Activated naive CD8-positive, alpha-beta T cell treated with anti-CD3 and anti-CD28 coated beads, Interleukin-2, amount 50 U/mL, for 24 hours (primary cell): Measurements from ENCODE around the gene GKN1.
"Not testable (repeated sequence)": the region's sequence is repeated elsewhere in the genome, so short reads cannot be mapped to it uniquely, and the experiment has no call there.

Source experiments
- ATAC-seq: fragments of 150-1000 bp; cut with Tn5 transposase; one replicate; pipeline ENCODE4 v1.10.0; 2021
- DNase-seq: peaks from one replicate; pipeline ENCODE4 v3.0.0; 2021
- H3K27ac Mint-ChIP-seq: one replicate; pipeline ENCODE4 v1.8.0; 2021; ENCODE audit warnings: mild to moderate bottlenecking, mixed read lengths
- H3K27me3 Mint-ChIP-seq: one replicate; pipeline ENCODE4 v1.8.0; 2021; ENCODE audit warnings: mixed read lengths
- H3K36me3 Mint-ChIP-seq: one replicate; pipeline ENCODE4 v1.8.0; 2021; ENCODE audit warnings: low read depth, mixed read lengths
- H3K4me1 Mint-ChIP-seq: one replicate; pipeline ENCODE4 v1.8.0; 2021; ENCODE audit warnings: mixed read lengths
- H3K4me3 Mint-ChIP-seq: one replicate; pipeline ENCODE4 v1.8.0; 2021; ENCODE audit warnings: mild to moderate bottlenecking, moderate library complexity, mixed read lengths
- H3K9me3 Mint-ChIP-seq: one replicate; pipeline ENCODE4 v1.8.0; 2021; ENCODE audit warnings: mixed read lengths

The GKN1 gene

DNA sequence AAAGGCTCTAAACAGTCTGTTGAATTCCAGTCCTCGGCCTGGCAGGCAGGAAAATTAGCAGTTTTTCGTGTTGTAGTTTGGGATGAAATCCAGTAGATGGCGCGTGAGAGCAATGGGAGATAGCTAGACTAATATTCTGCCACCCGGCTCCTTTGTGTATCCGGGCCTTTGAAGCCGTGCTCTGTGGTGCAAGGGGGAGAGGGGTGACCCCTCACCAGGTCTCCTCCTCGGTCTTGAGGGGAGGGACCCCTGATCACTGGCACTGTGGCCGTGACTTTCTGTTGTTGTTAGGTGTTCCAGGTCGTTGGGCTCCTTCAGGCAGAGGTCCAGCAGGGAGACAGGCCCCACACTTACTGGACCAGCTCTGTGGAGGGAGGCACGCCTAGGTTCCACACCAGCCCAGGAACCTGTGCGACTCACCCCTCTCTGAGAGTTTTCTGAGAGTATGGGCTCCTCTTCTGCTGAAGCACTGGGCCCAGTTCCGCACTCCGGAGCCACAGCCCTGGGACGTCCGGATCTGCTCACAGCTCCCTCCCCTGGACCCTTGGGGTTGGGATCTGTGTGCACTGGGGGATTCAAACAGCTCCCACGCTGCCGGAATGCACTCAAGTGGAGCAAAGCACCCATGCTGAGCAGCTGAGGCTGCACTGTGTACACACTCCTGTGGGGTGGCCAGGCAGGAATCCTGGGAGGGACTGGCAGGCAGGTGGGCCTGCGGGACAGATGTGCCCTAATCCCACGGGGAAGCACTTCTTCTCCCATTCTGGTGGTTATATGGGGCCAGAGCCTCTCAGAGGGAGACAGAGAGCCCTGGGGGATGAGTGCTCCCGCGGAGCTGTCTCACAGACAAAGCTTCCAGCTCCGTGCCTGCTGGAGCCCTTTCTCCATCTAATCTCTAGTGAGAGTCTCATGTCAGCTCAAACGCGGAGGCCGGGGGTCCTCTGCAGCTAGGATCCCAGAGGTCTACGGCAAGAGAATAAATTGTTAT lies 30.6 kb upstream of the GKN1 start:
- peak; percentile 49 for DNase-seq
- no peak overlapping the region for H3K27ac Mint-ChIP-seq
- peaks cover 14% of the 10 kb centered on the region for H3K27me3 Mint-ChIP-seq
- no peak for ATAC-seq
- H3K36me3 Mint-ChIP-seq: no peaks in the 10 kb centered on the region
- no peak overlapping the region for H3K4me3 Mint-ChIP-seq
- peaks cover 1% of the 10 kb centered on the region for H3K4me1 Mint-ChIP-seq
- no peaks in the 10 kb centered on the region for H3K9me3 Mint-ChIP-seq

- Mint-ChIP-seq H3K27me3 (peaks cover 9% of the 10 kb centered on the region), H3K9me3 (no peaks in the 10 kb centered on the region)
Observed at GRCh38 chr2:68946117-68946516, 28.3 kb upstream of the GKN1 start.

DNA sequence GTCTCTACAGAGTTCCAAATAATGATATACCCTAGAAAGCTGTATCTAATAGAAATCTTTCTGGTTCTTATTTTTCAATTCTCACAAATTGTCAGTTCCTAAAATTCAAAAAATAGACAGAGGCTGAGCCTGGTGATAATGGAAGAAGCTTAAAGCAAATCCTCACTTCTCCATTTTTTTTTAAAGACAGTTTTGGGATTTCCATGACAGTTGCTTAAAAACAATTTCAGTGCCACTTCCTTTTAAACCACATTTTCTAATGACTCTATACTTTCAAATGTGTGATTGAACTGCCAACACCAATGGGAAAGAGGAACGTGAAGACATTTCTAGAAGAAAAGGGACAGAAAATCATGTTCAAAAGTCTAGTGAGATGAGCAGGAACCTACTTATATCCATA lies 25.7 kb upstream of the GKN1 start:
- Mint-ChIP-seq H3K27me3 (peaks cover 4% of the 10 kb centered on the region), H3K36me3 (no peaks in the 10 kb centered on the region), H3K27ac (no peak overlapping the region), H3K4me3 (no peak overlapping the region), H3K9me3 (no peaks in the 10 kb centered on the region), H3K4me1 (no peaks in the 10 kb centered on the region)
- DNase-seq (no peak), ATAC-seq (no peak)

More at GRCh38 chr2:68946117-68946516, 28.3 kb upstream of the GKN1 start:
- Mint-ChIP-seq H3K4me1 (peaks cover 1% of the 10 kb centered on the region), H3K27ac (no peak overlapping the region), H3K36me3 (no peaks in the 10 kb centered on the region), H3K4me3 (no peak overlapping the region)
- DNase-seq: no peak
- ATAC-seq: no peak

DNA sequence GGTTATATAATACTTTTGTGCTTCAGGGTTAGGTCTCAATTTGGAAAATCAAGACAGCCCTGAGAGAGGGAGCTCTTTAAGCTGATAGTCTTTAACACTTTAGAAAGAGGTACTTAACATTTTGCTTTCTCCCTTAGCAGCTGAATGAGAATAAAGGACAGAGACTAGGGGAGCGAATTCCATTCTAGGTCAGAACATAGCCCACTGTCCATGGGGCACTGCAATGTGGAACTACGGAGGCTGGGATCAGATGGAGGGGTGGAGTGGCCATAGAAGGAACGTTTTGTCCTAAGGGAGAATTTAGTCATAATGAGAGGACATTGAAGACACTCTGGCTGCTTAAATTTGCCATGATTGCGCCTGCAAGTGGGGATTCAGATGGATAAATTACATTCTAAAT lies 22.5 kb upstream of the GKN1 start:
- Mint-ChIP-seq H3K4me1 (no peaks in the 10 kb centered on the region), H3K27me3 (peaks cover 8% of the 10 kb centered on the region), H3K36me3 (no peaks in the 10 kb centered on the region), H3K4me3 (no peak overlapping the region), H3K27ac (no peak overlapping the region), H3K9me3 (no peaks in the 10 kb centered on the region)
- DNase-seq (no peak), ATAC-seq (no peak)

- no peaks in the 10 kb centered on the region for H3K9me3 Mint-ChIP-seq
- H3K4me1 Mint-ChIP-seq: no peaks in the 10 kb centered on the region
- H3K27me3 Mint-ChIP-seq: peaks cover 10% of the 10 kb centered on the region
- H3K4me3 Mint-ChIP-seq: no peak within 1 kb of the TSS
- DNase-seq (no peak), ATAC-seq (no peak)
- no peaks in the 10 kb centered on the region for H3K36me3 Mint-ChIP-seq
- no peak within 1 kb of the TSS for H3K27ac Mint-ChIP-seq
Observed at GRCh38 chr2:68952887-68953521, 21.4 kb upstream of the GKN1 start, which contains the start of gene GKN2. Gene GKN2, minus strand, starts transcription at chr2:68952893. Its CDS starts 32 bp downstream, at chr2:68952861.

GRCh38 chr2:68955432-68955831 lies 19.0 kb upstream of the GKN1 start:
- not testable (repeated sequence) for H3K27ac Mint-ChIP-seq, ATAC-seq, H3K36me3 Mint-ChIP-seq, DNase-seq, H3K9me3 Mint-ChIP-seq, H3K27me3 Mint-ChIP-seq, H3K4me3 Mint-ChIP-seq, H3K4me1 Mint-ChIP-seq

GRCh38 chr2:68959001-68959400 lies 15.4 kb upstream of the GKN1 start:
- Mint-ChIP-seq H3K4me1 (no peaks in the 10 kb centered on the region), H3K27ac (no peak overlapping the region), H3K36me3 (no peaks in the 10 kb centered on the region), H3K27me3 (peaks cover 21% of the 10 kb centered on the region), H3K9me3 (no peaks in the 10 kb centered on the region), H3K4me3 (no peak overlapping the region)
- DNase-seq: no peak
- no peak for ATAC-seq

DNA sequence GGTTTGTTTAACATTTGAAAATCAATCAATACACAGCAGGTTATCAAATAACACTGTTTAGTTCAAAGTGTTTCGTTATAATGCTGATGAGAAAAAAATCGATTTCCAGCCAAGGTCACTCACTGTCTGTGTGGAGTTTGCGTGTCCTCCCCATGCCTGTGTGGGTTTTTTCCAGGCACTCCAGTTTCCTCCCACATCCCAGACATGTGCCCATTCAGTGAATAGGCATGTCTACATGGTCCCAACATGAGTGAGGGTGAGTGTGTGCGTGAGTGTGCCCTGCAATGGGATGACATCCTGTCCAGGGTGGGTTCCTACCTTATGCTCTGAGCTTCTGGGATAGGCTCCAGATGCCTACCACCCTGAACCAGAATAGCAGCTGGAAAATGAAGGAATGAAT lies 13.1 kb upstream of the GKN1 start:
- ATAC-seq (no peak), DNase-seq (no peak)
- no peak overlapping the region for H3K27ac Mint-ChIP-seq
- no peaks in the 10 kb centered on the region for H3K4me1 Mint-ChIP-seq
- no peak overlapping the region for H3K4me3 Mint-ChIP-seq
- no peaks in the 10 kb centered on the region for H3K36me3 Mint-ChIP-seq
- H3K9me3 Mint-ChIP-seq: no peaks in the 10 kb centered on the region
- H3K27me3 Mint-ChIP-seq: peaks cover 20% of the 10 kb centered on the region

DNA sequence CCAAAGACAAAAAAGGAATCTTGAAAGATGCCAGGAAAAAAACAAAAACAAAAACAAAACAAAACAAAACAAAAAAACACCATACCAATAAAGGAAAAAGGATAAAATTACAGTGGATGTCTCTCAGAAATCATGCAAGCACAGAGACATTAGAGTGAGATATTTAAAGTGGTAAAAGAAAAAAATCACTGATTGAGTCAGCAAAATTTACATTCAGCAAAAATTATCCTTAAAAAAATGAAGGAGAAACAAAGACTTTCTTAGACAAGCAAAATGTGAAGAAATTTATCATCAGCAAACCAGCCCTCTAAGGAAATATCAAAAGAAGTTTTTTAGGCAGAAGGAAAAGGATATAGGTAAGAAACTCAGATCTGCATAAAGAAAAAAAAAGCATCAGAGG lies 10.2 kb upstream of the GKN1 start:
- no peaks in the 10 kb centered on the region for H3K4me1 Mint-ChIP-seq
- H3K27ac Mint-ChIP-seq: no peak overlapping the region
- peaks cover 18% of the 10 kb centered on the region for H3K27me3 Mint-ChIP-seq
- ATAC-seq (no peak), DNase-seq (no peak)
- no peak overlapping the region for H3K4me3 Mint-ChIP-seq
- no peaks in the 10 kb centered on the region for H3K36me3 Mint-ChIP-seq
- no peaks in the 10 kb centered on the region for H3K9me3 Mint-ChIP-seq

DNA sequence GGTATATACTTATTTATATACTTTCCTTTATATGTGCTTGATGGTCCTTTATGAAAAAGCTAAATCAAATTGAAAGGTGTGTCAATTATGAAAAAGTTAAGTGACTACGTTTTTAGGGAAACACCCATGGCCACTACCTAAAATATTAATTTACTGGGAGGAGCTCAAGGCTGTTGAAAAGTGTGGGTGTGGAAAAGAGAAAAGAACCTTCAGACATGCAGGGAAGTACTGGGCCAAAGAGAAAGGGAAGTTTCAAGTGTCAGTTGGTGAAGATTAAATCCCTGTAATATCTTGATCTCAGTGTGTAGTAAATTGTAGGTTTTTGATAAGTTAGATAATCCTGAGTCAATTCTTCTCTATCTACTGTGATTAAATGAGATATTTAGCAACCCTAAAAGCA lies 6.2 kb upstream of the GKN1 start:
- H3K9me3 Mint-ChIP-seq: no peaks in the 10 kb centered on the region
- ATAC-seq: no peak
- H3K27ac Mint-ChIP-seq: no peak overlapping the region
- H3K4me3 Mint-ChIP-seq: no peak overlapping the region
- no peaks in the 10 kb centered on the region for H3K4me1 Mint-ChIP-seq
- no peak for DNase-seq
- peaks cover 7% of the 10 kb centered on the region for H3K27me3 Mint-ChIP-seq
- H3K36me3 Mint-ChIP-seq: no peaks in the 10 kb centered on the region

GRCh38 chr2:68969736-68970490 lies 4.5 kb upstream of the GKN1 start:
- H3K27ac Mint-ChIP-seq: no peak overlapping the region
- H3K4me3 Mint-ChIP-seq: no peak overlapping the region
- no peaks in the 10 kb centered on the region for H3K4me1 Mint-ChIP-seq
- no peaks in the 10 kb centered on the region for H3K9me3 Mint-ChIP-seq
- ATAC-seq (no peak), DNase-seq (no peak)
- H3K36me3 Mint-ChIP-seq: no peaks in the 10 kb centered on the region
- peaks cover 7% of the 10 kb centered on the region for H3K27me3 Mint-ChIP-seq

DNA sequence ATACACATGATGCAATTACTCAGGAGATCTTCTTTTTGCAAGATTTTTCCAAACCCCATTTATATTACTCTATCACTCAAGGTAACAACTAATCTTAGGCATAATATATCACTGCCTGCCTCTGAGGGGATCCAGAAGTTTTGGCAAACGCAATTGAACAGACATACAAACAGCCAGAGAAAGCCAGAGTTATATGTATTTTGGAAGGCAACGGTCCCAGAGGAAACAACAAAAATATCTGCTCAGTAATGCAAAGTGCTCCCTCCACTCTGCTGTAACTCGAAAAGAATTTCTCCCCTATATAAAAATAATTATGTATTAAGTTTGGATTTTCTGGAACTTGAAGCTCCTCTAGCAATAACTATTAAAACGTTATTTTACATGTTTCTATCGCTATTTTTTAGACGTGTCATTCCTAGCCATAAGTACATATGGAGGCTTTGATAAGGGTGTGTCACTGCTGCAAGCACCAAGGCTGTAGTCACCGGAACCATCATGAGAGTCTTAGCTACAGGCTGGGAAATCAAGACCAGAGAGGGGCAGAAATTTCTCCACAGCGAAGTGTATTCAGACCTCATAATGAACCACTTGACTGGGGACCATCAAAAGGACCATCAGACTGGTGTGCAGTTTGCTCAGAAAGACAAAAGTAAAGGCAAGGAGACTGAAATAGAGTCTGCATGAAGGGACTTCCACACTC lies 3.7 kb upstream of the GKN1 start:
- DNase-seq (no peak), ATAC-seq (no peak)
- no peaks in the 10 kb centered on the region for H3K9me3 Mint-ChIP-seq
- H3K4me1 Mint-ChIP-seq: no peaks in the 10 kb centered on the region
- no peak overlapping the region for H3K27ac Mint-ChIP-seq
- no peak overlapping the region for H3K4me3 Mint-ChIP-seq
- H3K36me3 Mint-ChIP-seq: no peaks in the 10 kb centered on the region
- peaks cover 9% of the 10 kb centered on the region for H3K27me3 Mint-ChIP-seq

GRCh38 chr2:68971591-68972231 lies 2.7 kb upstream of the GKN1 start:
- Mint-ChIP-seq H3K4me3 (no peak overlapping the region), H3K9me3 (no peaks in the 10 kb centered on the region), H3K27ac (no peak overlapping the region), H3K27me3 (peaks cover 9% of the 10 kb centered on the region), H3K4me1 (no peaks in the 10 kb centered on the region), H3K36me3 (no peaks in the 10 kb centered on the region)
- DNase-seq (no peak), ATAC-seq (peak; percentile 94)
